NB4 (cell line): ENCODE data around the gene SH2D5.

Experiments used
- MYC ChIP-seq: IDR thresholded peaks from 2 replicates; pipeline ENCODE4 v1.6.1; 2011; ENCODE audit warnings: low read depth, low read length
- POLR2A ChIP-seq: IDR thresholded peaks from 2 replicates; pipeline ENCODE4 v1.6.1; 2011; ENCODE audit warnings: mild to moderate bottlenecking; ENCODE audit not compliant: insufficient read length; ENCODE audit errors: extremely low read depth
- TF ChIP-seq, protein P1 (sequence below): IDR thresholded peaks from one replicate; pipeline ENCODE4 v1.5.1; 2012; ENCODE audit warnings: low read depth, low read length

DNA sequence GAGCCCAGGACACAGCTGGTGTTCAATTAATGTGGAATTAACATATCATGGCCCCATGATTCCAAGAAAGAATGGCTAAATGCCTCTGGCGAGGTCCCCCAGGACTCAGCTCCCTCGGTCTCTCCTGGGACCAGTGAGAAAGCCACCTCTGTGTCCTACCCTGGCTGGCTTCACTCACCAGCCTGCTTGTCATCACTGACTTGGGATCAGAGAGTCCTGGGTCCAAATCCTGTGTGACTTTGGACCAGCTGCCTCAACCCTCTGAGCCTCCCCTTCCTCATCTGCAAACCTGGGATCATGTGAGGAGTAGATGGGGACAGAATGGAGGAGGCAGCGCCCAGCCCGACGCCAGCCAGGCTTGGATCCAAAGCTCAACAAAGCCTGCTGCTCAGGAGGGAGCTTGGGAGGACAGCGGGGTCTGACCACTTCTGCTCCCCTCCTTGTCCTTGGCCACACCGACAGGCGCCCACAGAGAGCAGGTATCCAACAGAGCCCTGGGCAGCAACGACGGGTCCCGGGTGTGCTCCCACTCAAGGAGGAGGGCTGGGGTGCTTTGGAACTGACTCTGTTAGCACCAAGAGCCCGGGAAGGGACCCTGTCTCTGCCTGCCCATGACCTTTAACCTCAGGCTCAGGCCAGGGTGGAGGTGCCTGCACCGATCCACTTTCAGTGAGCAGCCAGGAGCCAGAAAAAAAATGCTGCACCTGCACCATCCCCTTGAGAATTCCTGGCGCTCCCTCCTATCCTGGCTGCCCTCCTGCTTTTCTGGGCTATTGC, 3.2 kb downstream of the SH2D5 start:
- TF ChIP-seq, protein P1, sequence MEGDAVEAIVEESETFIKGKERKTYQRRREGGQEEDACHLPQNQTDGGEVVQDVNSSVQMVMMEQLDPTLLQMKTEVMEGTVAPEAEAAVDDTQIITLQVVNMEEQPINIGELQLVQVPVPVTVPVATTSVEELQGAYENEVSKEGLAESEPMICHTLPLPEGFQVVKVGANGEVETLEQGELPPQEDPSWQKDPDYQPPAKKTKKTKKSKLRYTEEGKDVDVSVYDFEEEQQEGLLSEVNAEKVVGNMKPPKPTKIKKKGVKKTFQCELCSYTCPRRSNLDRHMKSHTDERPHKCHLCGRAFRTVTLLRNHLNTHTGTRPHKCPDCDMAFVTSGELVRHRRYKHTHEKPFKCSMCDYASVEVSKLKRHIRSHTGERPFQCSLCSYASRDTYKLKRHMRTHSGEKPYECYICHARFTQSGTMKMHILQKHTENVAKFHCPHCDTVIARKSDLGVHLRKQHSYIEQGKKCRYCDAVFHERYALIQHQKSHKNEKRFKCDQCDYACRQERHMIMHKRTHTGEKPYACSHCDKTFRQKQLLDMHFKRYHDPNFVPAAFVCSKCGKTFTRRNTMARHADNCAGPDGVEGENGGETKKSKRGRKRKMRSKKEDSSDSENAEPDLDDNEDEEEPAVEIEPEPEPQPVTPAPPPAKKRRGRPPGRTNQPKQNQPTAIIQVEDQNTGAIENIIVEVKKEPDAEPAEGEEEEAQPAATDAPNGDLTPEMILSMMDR, result no peak
- TF ChIP-seq POLR2A, result no peak
- no peak for TF ChIP-seq MYC
